ENCODE results near the gene GH1. TPM values are rescaled to one million over a fixed set of nuclear protein-coding genes. Genes with fewer than 3 reads are reported as not detected.

GH1 gene
- total and polyA plus RNA-seq, 7 experiments from 2014 or later, result 0.58 to 0.66 TPM; not detected in 5

DNA sequence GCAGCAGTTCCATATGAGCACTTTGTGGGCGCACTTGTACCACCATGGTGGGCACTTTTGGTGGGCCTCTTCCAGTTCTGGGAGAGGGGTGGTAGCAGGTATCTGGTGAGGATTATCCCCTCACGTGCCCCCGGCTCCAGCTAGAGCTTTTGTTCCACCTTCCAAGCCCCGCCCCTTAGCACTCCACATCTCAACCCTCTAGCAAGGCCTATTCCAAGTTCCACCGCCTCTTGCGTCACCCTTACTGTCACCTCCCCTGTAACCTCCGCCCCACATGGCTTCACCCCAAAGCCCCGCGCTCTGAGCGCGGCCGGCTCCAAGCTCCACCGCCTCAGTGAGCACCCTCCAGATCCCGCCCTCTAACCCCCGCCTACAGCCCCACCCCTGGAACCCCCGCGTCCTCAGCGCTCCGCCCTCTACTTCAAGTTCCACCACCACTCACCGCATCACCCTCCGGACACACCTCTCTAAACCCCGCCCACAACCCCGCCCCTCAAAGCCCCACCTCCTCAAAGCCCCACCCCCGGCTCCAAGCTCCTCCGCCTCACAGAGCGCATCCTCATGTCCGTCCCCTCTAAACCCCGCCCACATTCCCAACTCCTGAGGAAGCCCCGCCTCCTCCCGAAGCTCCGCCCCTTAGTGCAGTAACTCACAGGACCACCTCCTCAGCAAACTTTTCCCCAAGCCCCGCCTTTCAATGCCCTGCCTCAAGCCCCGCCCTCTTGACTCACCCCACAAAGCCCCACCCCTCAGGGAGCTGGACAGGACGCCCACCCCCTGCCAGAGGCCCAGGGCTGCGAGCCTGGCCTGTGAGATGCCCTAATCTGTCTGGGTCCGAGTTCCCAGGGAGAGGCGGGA lies 42.9 kb upstream of the GH1 start:
- Mint-ChIP-seq H3K4me1 (peaks cover 4 to 15% (median 8%) of the 10 kb centered on the region in 7 donors), H3K9me3 (no peaks in the 10 kb centered on the region), H3K36me3 (no peaks in the 10 kb centered on the region), H3K27me3 (no peaks in the 10 kb centered on the region), H3K4me3 (peak overlapping the region in 3 of 10 donors; percentile 52 to 68 (median 62)), H3K27ac (peak overlapping the region in 2 of 9 donors; percentile 12 to 52)
- ChIA-PET CTCF (interaction anchor here (0.9 kb wide), 1 partner anchor 67 kb away, joined by 3 read pairs; no protein-coding TSS in a partner anchor), POLR2A (interaction anchor here (0.8 to 1.2 kb wide), 2 partner anchors 90 to 184 kb away, joined by 3 to 5 read pairs; no protein-coding TSS in a partner anchor)
- peak in 2 of 9 donors; percentile 48 to 59 for DNase-seq
- intact Hi-C loops (cut with micrococcal nuclease), result loop anchor here in 1 of 2 donors (1.0 kb wide), 1 partner anchor 169 kb away; the partner anchor contains the start of gene ERN1
- Histone ChIP-seq H3K27me3 (ENCODE audit: control insufficient read depth in 2 of 2, insufficient read depth in 2 of 2, low read length in 2 of 2) (no peaks in the 10 kb centered on the region), H3K9me3 (ENCODE audit: control insufficient read depth in 2 of 3, low read length in 3 of 3) (no peaks in the 10 kb centered on the region), H3K4me1 (ENCODE audit: control insufficient read depth in 2 of 2, insufficient read depth in 2 of 2, low read length in 2 of 2) (peaks cover 5% of the 10 kb centered on the region in 2 donors), H3K4me3 (ENCODE audit: low read length) (no peak overlapping the region), H3K36me3 (ENCODE audit: control insufficient read depth in 2 of 3, insufficient read depth in 3 of 3, low read length in 3 of 3) (no peaks in the 10 kb centered on the region), H3K27ac (ENCODE audit: low read depth, low read length) (no peak overlapping the region)
- ATAC-seq, result peak; percentile 81

DNA sequence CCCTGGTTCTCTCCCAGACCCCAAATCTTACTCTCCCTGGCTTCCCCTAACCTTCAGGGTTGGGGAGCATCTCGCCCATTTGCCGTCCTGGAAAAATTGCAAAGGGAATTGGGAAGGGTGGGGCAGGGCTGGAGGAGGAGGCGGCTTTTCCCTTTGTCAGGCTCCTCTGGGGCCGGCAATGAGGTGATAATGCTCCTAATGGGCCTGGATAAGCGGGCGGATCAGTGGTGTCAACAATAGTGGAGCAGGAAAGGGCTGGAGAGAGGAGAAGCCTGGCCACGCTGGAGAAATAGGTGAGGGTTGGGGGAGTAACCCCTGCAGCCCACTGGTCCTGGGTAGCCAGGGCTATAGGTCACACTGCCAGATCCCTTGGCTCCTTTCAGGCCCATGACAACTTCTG lies 41.8 kb upstream of the GH1 start:
- Mint-ChIP-seq H3K4me1 (peaks cover 0 to 19% (median 7%) of the 10 kb centered on the region in 7 donors), H3K27ac (no peak overlapping the region), H3K36me3 (no peaks in the 10 kb centered on the region), H3K9me3 (no peaks in the 10 kb centered on the region), H3K27me3 (no peaks in the 10 kb centered on the region), H3K4me3 (no peak overlapping the region)
- Histone ChIP-seq H3K27me3 (ENCODE audit: control insufficient read depth in 2 of 2, insufficient read depth in 2 of 2, low read length in 2 of 2) (no peaks in the 10 kb centered on the region), H3K9me3 (ENCODE audit: control insufficient read depth in 2 of 3, low read length in 3 of 3) (no peaks in the 10 kb centered on the region), H3K4me3 (ENCODE audit: low read length) (no peak overlapping the region), H3K36me3 (ENCODE audit: control insufficient read depth in 2 of 3, insufficient read depth in 3 of 3, low read length in 3 of 3) (no peaks in the 10 kb centered on the region), H3K27ac (ENCODE audit: low read depth, low read length) (no peak overlapping the region), H3K4me1 (ENCODE audit: control insufficient read depth in 2 of 2, insufficient read depth in 2 of 2, low read length in 2 of 2) (no peaks in the 10 kb centered on the region)
- ATAC-seq (no peak), DNase-seq (no peak)
- intact Hi-C loops (cut with micrococcal nuclease), result no loop called here
- CTCF ChIA-PET, result interaction anchor here (1.3 kb wide), 1 partner anchor 14 kb away, joined by 4 read pairs; no protein-coding TSS in a partner anchor
- POLR2A ChIA-PET, result interaction anchor here (1.2 kb wide), 1 partner anchor 14 kb away, joined by 3 read pairs; no protein-coding TSS in a partner anchor

DNA sequence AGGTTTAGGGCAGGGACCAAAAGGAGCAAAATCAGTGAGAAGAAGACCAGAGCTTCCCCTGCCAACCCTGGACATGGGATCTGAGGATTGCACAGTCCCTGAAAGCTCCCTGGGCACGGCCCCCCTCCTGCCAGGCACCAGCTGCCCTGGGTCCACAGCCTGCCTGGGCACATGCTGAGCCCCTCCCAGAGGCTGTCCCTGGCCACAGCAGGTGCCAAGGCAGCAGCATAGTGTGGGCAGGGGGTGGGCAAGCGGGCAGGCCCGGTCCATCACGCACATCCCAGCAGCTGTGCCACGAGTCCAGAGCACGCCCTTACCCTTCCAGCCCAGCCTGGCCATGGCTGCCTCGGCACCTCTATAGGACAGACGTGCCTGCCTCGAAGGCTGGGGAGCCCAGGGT lies 41.4 kb upstream of the GH1 start:
- no peak overlapping the region for H3K4me3 ChIP-seq (ENCODE audit: low read length)
- peaks cover 1 to 2% of the 10 kb centered on the region in 2 donors for H3K4me1 ChIP-seq (ENCODE audit: control insufficient read depth in 2 of 2, insufficient read depth in 2 of 2, low read length in 2 of 2)
- ChIA-PET CTCF (interaction anchor here (1.3 kb wide), 1 partner anchor 14 kb away, joined by 4 read pairs; no protein-coding TSS in a partner anchor), POLR2A (interaction anchor here (1.2 kb wide), 1 partner anchor 14 kb away, joined by 3 read pairs; no protein-coding TSS in a partner anchor)
- H3K27ac Mint-ChIP-seq, result peak overlapping the region in 1 of 9 donors; percentile 63
- no peaks in the 10 kb centered on the region for H3K9me3 Mint-ChIP-seq
- intact Hi-C loops (cut with micrococcal nuclease), result no loop called here
- DNase-seq (no peak), ATAC-seq (no peak)
- H3K4me3 Mint-ChIP-seq, result no peak overlapping the region
- peaks cover 3 to 22% (median 8%) of the 10 kb centered on the region in 7 donors for H3K4me1 Mint-ChIP-seq
- H3K27me3 Mint-ChIP-seq, result no peaks in the 10 kb centered on the region
- H3K9me3 ChIP-seq (ENCODE audit: control insufficient read depth in 2 of 3, low read length in 3 of 3), result no peaks in the 10 kb centered on the region
- H3K36me3 Mint-ChIP-seq, result no peaks in the 10 kb centered on the region
- no peaks in the 10 kb centered on the region for H3K36me3 ChIP-seq (ENCODE audit: control insufficient read depth in 2 of 3, insufficient read depth in 3 of 3, low read length in 3 of 3)
- H3K27ac ChIP-seq (ENCODE audit: low read depth, low read length), result no peak overlapping the region
- no peaks in the 10 kb centered on the region for H3K27me3 ChIP-seq (ENCODE audit: control insufficient read depth in 2 of 2, insufficient read depth in 2 of 2, low read length in 2 of 2)

DNA sequence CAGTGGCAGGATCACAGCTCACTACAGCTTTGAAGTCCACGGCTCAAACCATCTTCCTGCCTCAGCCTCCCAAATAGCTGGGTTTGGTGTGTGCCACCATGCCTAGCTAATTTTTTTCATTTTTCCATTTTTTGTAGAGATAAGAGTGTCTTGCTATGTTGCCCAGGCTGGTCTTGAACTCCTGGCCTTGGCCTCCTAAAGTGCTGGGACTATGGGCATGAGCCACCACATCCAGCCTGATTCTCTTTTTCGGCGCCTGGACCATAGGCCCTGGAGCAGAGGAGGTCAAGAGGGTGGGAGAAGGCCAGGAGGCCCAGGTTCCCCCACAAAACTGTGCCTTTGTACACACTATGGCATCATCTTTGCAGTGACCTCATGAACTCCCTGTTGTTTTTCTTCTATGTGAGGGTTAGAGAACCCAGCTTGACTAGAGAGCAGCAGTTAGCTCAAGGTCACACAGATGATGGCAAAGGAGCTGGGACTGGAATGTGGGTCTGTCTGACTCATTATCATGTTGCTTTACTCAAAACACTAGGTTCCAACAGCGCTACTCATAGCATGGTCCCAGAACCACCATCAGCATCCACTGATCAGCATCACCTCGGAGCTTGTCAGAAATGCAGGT lies 37.8 kb upstream of the GH1 start:
- H3K4me1 ChIP-seq (ENCODE audit: control insufficient read depth in 2 of 2, insufficient read depth in 2 of 2, low read length in 2 of 2), result peaks cover 17 to 18% of the 10 kb centered on the region in 2 donors
- H3K36me3 Mint-ChIP-seq, result no peaks in the 10 kb centered on the region
- no peak overlapping the region for H3K4me3 Mint-ChIP-seq
- H3K4me1 Mint-ChIP-seq, result peaks cover 10 to 32% (median 20%) of the 10 kb centered on the region in 7 donors
- no peak for ATAC-seq
- DNase-seq, result no peak
- POLR2A ChIA-PET, result no interaction called here
- H3K27me3 ChIP-seq (ENCODE audit: control insufficient read depth in 2 of 2, insufficient read depth in 2 of 2, low read length in 2 of 2), result no peaks in the 10 kb centered on the region
- no peaks in the 10 kb centered on the region for H3K9me3 Mint-ChIP-seq
- H3K4me3 ChIP-seq (ENCODE audit: low read length), result no peak overlapping the region
- H3K36me3 ChIP-seq (ENCODE audit: control insufficient read depth in 2 of 3, insufficient read depth in 3 of 3, low read length in 3 of 3), result no peaks in the 10 kb centered on the region
- CTCF ChIA-PET, result interaction anchor here (0.9 to 2.9 kb wide), 2 partner anchors 38 to 69 kb away, joined by 3 to 10 read pairs; partner anchors contain the start of gene GH1
- peak overlapping the region in 5 of 9 donors; percentile 25 to 84 (median 53) for H3K27ac Mint-ChIP-seq
- no peak overlapping the region for H3K27ac ChIP-seq (ENCODE audit: low read depth, low read length)
- H3K9me3 ChIP-seq (ENCODE audit: control insufficient read depth in 2 of 3, low read length in 3 of 3), result no peaks in the 10 kb centered on the region
- no peaks in the 10 kb centered on the region for H3K27me3 Mint-ChIP-seq
- intact Hi-C loops (cut with micrococcal nuclease), result no loop called here

DNA sequence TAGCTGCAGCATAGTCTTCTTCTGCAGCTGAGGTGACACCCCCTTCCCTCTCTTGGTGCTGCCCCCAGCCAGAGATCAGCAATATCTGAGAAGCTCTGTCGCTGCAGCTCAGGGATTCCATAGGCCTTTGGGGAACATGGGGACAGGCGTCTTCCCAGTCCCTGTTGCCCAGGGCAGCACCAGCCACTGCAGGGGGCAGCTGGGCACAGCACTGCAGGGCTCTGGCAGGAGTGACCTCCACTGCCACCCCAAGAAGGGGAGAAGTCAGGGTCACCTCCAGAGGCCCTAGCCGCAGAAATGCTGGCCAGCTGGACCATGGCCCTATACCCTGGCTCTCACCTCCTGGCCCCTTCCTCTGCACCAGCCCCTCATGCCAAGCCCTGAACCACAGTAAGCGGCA lies 37.2 kb upstream of the GH1 start:
- DNase-seq (no peak), ATAC-seq (no peak)
- no peak overlapping the region for H3K27ac ChIP-seq (ENCODE audit: low read depth, low read length)
- Mint-ChIP-seq H3K4me3 (peak overlapping the region in 1 of 10 donors; percentile 30), H3K4me1 (peaks cover 9 to 31% (median 20%) of the 10 kb centered on the region in 7 donors), H3K36me3 (no peaks in the 10 kb centered on the region), H3K9me3 (no peaks in the 10 kb centered on the region), H3K27ac (peak overlapping the region in 6 of 9 donors; percentile 25 to 84 (median 58)), H3K27me3 (no peaks in the 10 kb centered on the region)
- H3K4me3 ChIP-seq (ENCODE audit: low read length), result no peak overlapping the region
- no peaks in the 10 kb centered on the region for H3K36me3 ChIP-seq (ENCODE audit: control insufficient read depth in 2 of 3, insufficient read depth in 3 of 3, low read length in 3 of 3)
- POLR2A ChIA-PET, result no interaction called here
- H3K4me1 ChIP-seq (ENCODE audit: control insufficient read depth in 2 of 2, insufficient read depth in 2 of 2, low read length in 2 of 2), result peaks cover 17 to 18% of the 10 kb centered on the region in 2 donors
- no peaks in the 10 kb centered on the region for H3K9me3 ChIP-seq (ENCODE audit: control insufficient read depth in 2 of 3, low read length in 3 of 3)
- intact Hi-C loops (cut with micrococcal nuclease), result no loop called here
- CTCF ChIA-PET, result interaction anchor here (0.9 to 2.9 kb wide), 2 partner anchors 37 to 70 kb away, joined by 3 to 10 read pairs; partner anchors contain the start of gene GH1
- no peaks in the 10 kb centered on the region for H3K27me3 ChIP-seq (ENCODE audit: control insufficient read depth in 2 of 2, insufficient read depth in 2 of 2, low read length in 2 of 2)

DNA sequence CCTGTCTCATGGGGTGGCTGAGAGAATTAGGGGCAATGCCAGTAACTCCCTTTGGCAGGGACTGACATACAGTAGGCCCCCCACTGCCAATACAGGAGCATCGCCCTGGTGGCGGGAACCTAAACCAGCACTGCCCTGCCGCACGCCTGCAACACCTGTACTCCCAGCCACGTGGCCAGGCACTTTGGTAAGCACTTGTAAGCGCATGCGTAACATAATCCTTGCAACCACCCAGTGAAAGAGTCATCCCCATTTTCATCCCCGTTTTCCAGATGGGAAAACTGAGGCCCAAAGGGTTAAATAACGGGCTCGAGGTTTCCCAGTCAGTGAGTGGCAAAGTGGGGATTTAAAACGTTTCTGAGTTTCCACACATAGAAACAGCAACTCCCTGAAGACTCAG lies 36.6 kb upstream of the GH1 start:
- intact Hi-C loops (cut with micrococcal nuclease), result no loop called here
- no peaks in the 10 kb centered on the region for H3K36me3 ChIP-seq (ENCODE audit: control insufficient read depth in 2 of 3, insufficient read depth in 3 of 3, low read length in 3 of 3)
- peaks cover 17 to 18% of the 10 kb centered on the region in 2 donors for H3K4me1 ChIP-seq (ENCODE audit: control insufficient read depth in 2 of 2, insufficient read depth in 2 of 2, low read length in 2 of 2)
- no peaks in the 10 kb centered on the region for H3K9me3 ChIP-seq (ENCODE audit: control insufficient read depth in 2 of 3, low read length in 3 of 3)
- ATAC-seq (no peak), DNase-seq (no peak)
- Mint-ChIP-seq H3K27me3 (no peaks in the 10 kb centered on the region), H3K27ac (peak overlapping the region in 4 of 9 donors; percentile 69 to 84 (median 80)), H3K9me3 (no peaks in the 10 kb centered on the region), H3K4me1 (peaks cover 9 to 31% (median 20%) of the 10 kb centered on the region in 7 donors), H3K36me3 (no peaks in the 10 kb centered on the region), H3K4me3 (peak overlapping the region in 1 of 10 donors; percentile 30)
- CTCF ChIA-PET, result interaction anchor here (0.9 to 2.9 kb wide), 2 partner anchors 9 to 70 kb away, joined by 3 to 10 read pairs; no protein-coding TSS in a partner anchor
- no peak overlapping the region for H3K4me3 ChIP-seq (ENCODE audit: low read length)
- POLR2A ChIA-PET, result interaction anchor here (1.2 kb wide), 1 partner anchor 70 kb away, joined by 3 read pairs; no protein-coding TSS in a partner anchor
- no peaks in the 10 kb centered on the region for H3K27me3 ChIP-seq (ENCODE audit: control insufficient read depth in 2 of 2, insufficient read depth in 2 of 2, low read length in 2 of 2)
- no peak overlapping the region for H3K27ac ChIP-seq (ENCODE audit: low read depth, low read length)

All from naive thymus-derived CD4-positive, alpha-beta T cell (primary cell).